ENCODE data around the gene PLCB4. TPM values are rescaled to one million over a fixed set of nuclear protein-coding genes. Genes with fewer than 3 reads are reported as not detected.

PLCB4 gene
- total RNA-seq, 1 experiment from 2014 or later, result 14.9 TPM

GRCh38 chr20:9161311-9161710 is 92.4 kb downstream of the PLCB4 start:
- no peaks in the 10 kb centered on the region for H3K4me1 ChIP-seq (replicated peaks; ENCODE audit: insufficient read depth)
- BruUV-seq (replicated peaks), result no TSS peak
- ChIA-PET CTCF (no interaction called here), POLR2A (ENCODE audit: unreplicated experiment) (no interaction called here)
- H3F3A ChIP-seq (ENCODE audit: insufficient read depth, low read depth), result no peaks in the 10 kb centered on the region
- no peak overlapping the region for H3K4me3 ChIP-seq
- H4K20me1 ChIP-seq (ENCODE audit: insufficient read depth), result no peaks in the 10 kb centered on the region
- H3K79me2 ChIP-seq (ENCODE audit: low read depth), result no peaks in the 10 kb centered on the region
- no peak overlapping the region for H2AFZ ChIP-seq
- no peak overlapping the region for H3K4me2 ChIP-seq
- no peaks in the 10 kb centered on the region for H3K9me2 ChIP-seq (ENCODE audit: insufficient read depth)
- no peak for DNase-seq
- no peak for TF ChIP-seq EZH2 (IDR thresholded peaks at IDR 0.05; ENCODE audit: low read depth)
- TF ChIP-seq CTCF (conservative IDR thresholded peaks at IDR 0.05), result no peak
- intact Hi-C loops (cut with micrococcal nuclease; ENCODE audit: unreplicated experiment), result no loop called here
- H3K9me3 ChIP-seq (ENCODE audit: insufficient read depth, low read depth), result no peaks in the 10 kb centered on the region
- H3K27ac ChIP-seq, result no peak overlapping the region
- H3K27me3 ChIP-seq (ENCODE audit: insufficient read depth, low read depth), result no peaks in the 10 kb centered on the region
- no peaks in the 10 kb centered on the region for H3K36me3 ChIP-seq (ENCODE audit: low read depth)

GRCh38 chr20:9163251-9163650 is 94.4 kb downstream of the PLCB4 start:
- H3K36me3 ChIP-seq (ENCODE audit: low read depth), result no peaks in the 10 kb centered on the region
- no peaks in the 10 kb centered on the region for H3K9me2 ChIP-seq (ENCODE audit: insufficient read depth)
- no peak overlapping the region for H2AFZ ChIP-seq
- no peak overlapping the region for H3K4me3 ChIP-seq
- no peaks in the 10 kb centered on the region for H3K27me3 ChIP-seq (ENCODE audit: insufficient read depth, low read depth)
- H4K20me1 ChIP-seq (ENCODE audit: insufficient read depth), result no peaks in the 10 kb centered on the region
- H3F3A ChIP-seq (ENCODE audit: insufficient read depth, low read depth), result no peaks in the 10 kb centered on the region
- no TSS peak for BruUV-seq (replicated peaks)
- intact Hi-C loops (cut with micrococcal nuclease; ENCODE audit: unreplicated experiment), result no loop called here
- H3K4me1 ChIP-seq (replicated peaks; ENCODE audit: insufficient read depth), result no peaks in the 10 kb centered on the region
- no peak overlapping the region for H3K4me2 ChIP-seq
- no peak for TF ChIP-seq CTCF (conservative IDR thresholded peaks at IDR 0.05)
- TF ChIP-seq EZH2 (IDR thresholded peaks at IDR 0.05; ENCODE audit: low read depth), result no peak
- H3K27ac ChIP-seq, result no peak overlapping the region
- DNase-seq, result no peak
- CTCF ChIA-PET, result no interaction called here
- no peaks in the 10 kb centered on the region for H3K9me3 ChIP-seq (ENCODE audit: insufficient read depth, low read depth)
- POLR2A ChIA-PET (ENCODE audit: unreplicated experiment), result no interaction called here
- H3K79me2 ChIP-seq (ENCODE audit: low read depth), result no peaks in the 10 kb centered on the region

GRCh38 chr20:9163995-9164394 is 95.1 kb downstream of the PLCB4 start:
- no TSS peak for BruUV-seq (replicated peaks)
- H3K79me2 ChIP-seq (ENCODE audit: low read depth), result no peaks in the 10 kb centered on the region
- no peaks in the 10 kb centered on the region for H3K36me3 ChIP-seq (ENCODE audit: low read depth)
- H2AFZ ChIP-seq, result no peak overlapping the region
- H3K4me3 ChIP-seq, result no peak overlapping the region
- no peaks in the 10 kb centered on the region for H3K4me1 ChIP-seq (replicated peaks; ENCODE audit: insufficient read depth)
- no peak for TF ChIP-seq CTCF (conservative IDR thresholded peaks at IDR 0.05)
- TF ChIP-seq EZH2 (IDR thresholded peaks at IDR 0.05; ENCODE audit: low read depth), result no peak
- ChIA-PET CTCF (no interaction called here), POLR2A (ENCODE audit: unreplicated experiment) (no interaction called here)
- no peaks in the 10 kb centered on the region for H3K9me2 ChIP-seq (ENCODE audit: insufficient read depth)
- no peaks in the 10 kb centered on the region for H4K20me1 ChIP-seq (ENCODE audit: insufficient read depth)
- no peaks in the 10 kb centered on the region for H3K27me3 ChIP-seq (ENCODE audit: insufficient read depth, low read depth)
- no peak overlapping the region for H3K27ac ChIP-seq
- intact Hi-C loops (cut with micrococcal nuclease; ENCODE audit: unreplicated experiment), result no loop called here
- H3K9me3 ChIP-seq (ENCODE audit: insufficient read depth, low read depth), result no peaks in the 10 kb centered on the region
- no peaks in the 10 kb centered on the region for H3F3A ChIP-seq (ENCODE audit: insufficient read depth, low read depth)
- H3K4me2 ChIP-seq, result no peak overlapping the region
- DNase-seq, result no peak

All from PC-9 (cell line).